Neural crest cell (in vitro differentiated cells): ENCODE results near the gene CD302. TPM values are rescaled to one million over a fixed set of nuclear protein-coding genes. Genes with fewer than 3 reads are reported as not detected.
"Not testable (repeated sequence)": the region's sequence is repeated elsewhere in the genome, so short reads cannot be mapped to it uniquely, and the experiment has no call there.

ENCODE experiments used
- DNase-seq: peaks from one replicate; pipeline ENCODE4 v3.0.0; 2021; ENCODE audit warnings: low read depth, mixed read lengths, low spot score
- H3K27ac Mint-ChIP-seq: one replicate; pipeline ENCODE4 v1.8.0; 2021; ENCODE audit warnings: mild to moderate bottlenecking, mixed read lengths; ENCODE audit not compliant: unreplicated experiment
- H3K27me3 Mint-ChIP-seq: 2 replicates; pipeline ENCODE4 v1.8.0; 2021; ENCODE audit warnings: low read depth, mild to moderate bottlenecking, mixed read lengths
- H3K36me3 Mint-ChIP-seq: 2 replicates; pipeline ENCODE4 v1.8.0; 2021; ENCODE audit warnings: low read depth, mild to moderate bottlenecking, mixed read lengths
- H3K4me1 Mint-ChIP-seq: 2 replicates; pipeline ENCODE4 v1.8.0; 2021; ENCODE audit warnings: mixed read lengths
- H3K4me3 Mint-ChIP-seq: one replicate; pipeline ENCODE4 v1.8.0; 2021; ENCODE audit warnings: mild to moderate bottlenecking, mixed read lengths
- H3K9me3 Mint-ChIP-seq: 2 replicates; pipeline ENCODE4 v1.8.0; 2021; ENCODE audit warnings: mixed read lengths
- total RNA-seq: library from RNA; stranded (reverse); gene quantifications from 2 replicates; pipeline ENCODE4 v1.2.1, GENCODE V29; 2021
- TF ChIP-seq, protein P1 (sequence below): fragments of 200-600 bp; sonication (generic); conservative IDR thresholded peaks from 2 replicates; pipeline ENCODE4 v1.5.0; 2021; ENCODE audit warnings: antibody characterized with exemption, mild to moderate bottlenecking

The CD302 gene
- total RNA-seq, 1 donor from 2014 or later, result 1.0 TPM

DNA sequence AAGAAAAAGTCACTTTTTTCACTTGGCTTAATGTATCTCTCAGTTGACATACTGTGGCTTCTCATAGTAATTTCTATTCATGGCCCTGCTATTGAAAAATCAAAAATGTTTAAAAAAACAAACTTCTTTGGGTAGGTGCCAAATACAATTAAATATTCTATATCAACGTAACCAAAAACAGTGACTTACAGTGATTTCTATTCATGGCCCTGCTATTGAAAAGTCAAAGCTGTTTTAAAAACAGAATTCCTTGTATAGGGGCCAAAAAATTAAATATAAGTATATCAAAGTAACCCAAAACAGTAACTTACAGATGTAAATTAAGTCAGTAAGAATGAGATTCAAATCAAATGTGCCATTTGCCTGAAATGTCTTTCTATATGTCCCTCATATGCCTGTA is 31.4 kb upstream of the CD302 start:
- H3K27ac Mint-ChIP-seq, result no peak overlapping the region
- H3K36me3 Mint-ChIP-seq, result no peaks in the 10 kb centered on the region
- no peak overlapping the region for H3K4me3 Mint-ChIP-seq
- TF ChIP-seq, protein P1, sequence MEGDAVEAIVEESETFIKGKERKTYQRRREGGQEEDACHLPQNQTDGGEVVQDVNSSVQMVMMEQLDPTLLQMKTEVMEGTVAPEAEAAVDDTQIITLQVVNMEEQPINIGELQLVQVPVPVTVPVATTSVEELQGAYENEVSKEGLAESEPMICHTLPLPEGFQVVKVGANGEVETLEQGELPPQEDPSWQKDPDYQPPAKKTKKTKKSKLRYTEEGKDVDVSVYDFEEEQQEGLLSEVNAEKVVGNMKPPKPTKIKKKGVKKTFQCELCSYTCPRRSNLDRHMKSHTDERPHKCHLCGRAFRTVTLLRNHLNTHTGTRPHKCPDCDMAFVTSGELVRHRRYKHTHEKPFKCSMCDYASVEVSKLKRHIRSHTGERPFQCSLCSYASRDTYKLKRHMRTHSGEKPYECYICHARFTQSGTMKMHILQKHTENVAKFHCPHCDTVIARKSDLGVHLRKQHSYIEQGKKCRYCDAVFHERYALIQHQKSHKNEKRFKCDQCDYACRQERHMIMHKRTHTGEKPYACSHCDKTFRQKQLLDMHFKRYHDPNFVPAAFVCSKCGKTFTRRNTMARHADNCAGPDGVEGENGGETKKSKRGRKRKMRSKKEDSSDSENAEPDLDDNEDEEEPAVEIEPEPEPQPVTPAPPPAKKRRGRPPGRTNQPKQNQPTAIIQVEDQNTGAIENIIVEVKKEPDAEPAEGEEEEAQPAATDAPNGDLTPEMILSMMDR, result no peak
- H3K9me3 Mint-ChIP-seq, result peaks cover 7% of the 10 kb centered on the region
- DNase-seq, result no peak
- H3K4me1 Mint-ChIP-seq, result no peaks in the 10 kb centered on the region
- peaks cover 4% of the 10 kb centered on the region for H3K27me3 Mint-ChIP-seq

DNA sequence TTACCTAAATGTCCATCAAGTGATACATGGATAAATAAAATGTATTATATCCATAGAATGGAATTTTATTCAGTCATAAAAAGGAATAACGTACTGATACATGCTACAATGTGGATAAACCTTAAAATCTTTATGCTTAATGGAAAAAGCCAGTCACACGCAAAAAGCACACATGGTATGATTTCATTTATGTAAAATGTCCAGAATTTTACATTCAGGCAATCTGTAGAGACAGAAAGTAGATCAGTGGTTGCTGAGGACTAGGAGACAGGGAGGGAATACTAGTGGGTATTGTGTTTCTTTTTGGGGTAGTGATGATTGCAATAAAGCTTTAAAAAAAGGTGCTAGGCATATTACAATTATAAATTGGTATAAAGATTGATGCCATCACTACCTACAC is 30.7 kb upstream of the CD302 start:
- no peak for DNase-seq
- TF ChIP-seq, protein P1, result no peak
- H3K9me3 Mint-ChIP-seq, result peaks cover 10% of the 10 kb centered on the region
- no peaks in the 10 kb centered on the region for H3K36me3 Mint-ChIP-seq
- H3K27me3 Mint-ChIP-seq, result peaks cover 4% of the 10 kb centered on the region
- H3K4me3 Mint-ChIP-seq, result no peak overlapping the region
- no peak overlapping the region for H3K27ac Mint-ChIP-seq
- no peaks in the 10 kb centered on the region for H3K4me1 Mint-ChIP-seq

DNA sequence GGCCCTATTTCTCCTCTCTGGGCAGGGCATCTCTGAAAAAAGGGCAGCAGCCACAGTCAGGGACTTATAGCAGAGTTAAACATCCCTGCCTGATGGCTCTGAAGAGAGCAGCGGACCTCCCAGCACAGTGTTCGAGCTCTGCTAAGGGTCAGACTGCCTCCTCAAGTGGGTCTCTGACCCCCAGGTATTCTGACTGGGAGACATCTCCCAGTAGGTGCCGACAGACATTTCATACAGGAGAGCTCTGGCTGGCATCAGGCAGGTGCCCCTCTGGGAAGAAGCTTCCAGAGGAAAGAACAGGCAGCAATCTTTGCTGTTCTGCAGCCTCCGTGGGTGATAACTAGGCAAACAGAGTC is 24.4 kb upstream of the CD302 start:
- H3K4me3 Mint-ChIP-seq, H3K4me1 Mint-ChIP-seq, DNase-seq, H3K27ac Mint-ChIP-seq, H3K27me3 Mint-ChIP-seq, H3K36me3 Mint-ChIP-seq: not testable (repeated sequence)
- H3K9me3 Mint-ChIP-seq, result peaks cover 11% of the 10 kb centered on the region

GRCh38 chr2:159821775-159822477 is 23.9 kb upstream of the CD302 start:
- H3K4me3 Mint-ChIP-seq, H3K27me3 Mint-ChIP-seq, H3K4me1 Mint-ChIP-seq, DNase-seq, H3K27ac Mint-ChIP-seq, H3K36me3 Mint-ChIP-seq: not testable (repeated sequence)
- H3K9me3 Mint-ChIP-seq, result peaks cover 11% of the 10 kb centered on the region

GRCh38 chr2:159818940-159819339 is 20.9 kb upstream of the CD302 start:
- DNase-seq, result no peak
- Mint-ChIP-seq H3K4me1 (no peaks in the 10 kb centered on the region), H3K27me3 (peaks cover 3% of the 10 kb centered on the region), H3K36me3 (no peaks in the 10 kb centered on the region), H3K9me3 (peaks cover 5% of the 10 kb centered on the region), H3K4me3 (no peak overlapping the region), H3K27ac (no peak overlapping the region)
- TF ChIP-seq, protein P1, result no peak

- Mint-ChIP-seq H3K9me3 (peaks cover 5% of the 10 kb centered on the region), H3K27ac (no peak overlapping the region), H3K4me3 (no peak overlapping the region), H3K27me3 (peaks cover 3% of the 10 kb centered on the region), H3K36me3 (no peaks in the 10 kb centered on the region), H3K4me1 (no peaks in the 10 kb centered on the region)
- DNase-seq, result no peak
- TF ChIP-seq, protein P1, result no peak
Observed at GRCh38 chr2:159817283-159817682, 19.3 kb upstream of the CD302 start.
